LNCaP clone FGC (cell line): ENCODE measurements around the gene ZNF74.
"Not testable (repeated sequence)": the region's sequence is repeated elsewhere in the genome, so short reads cannot be mapped to it uniquely, and the experiment has no call there.

Experiments
- DNase-seq: peaks from one replicate; pipeline ENCODE4 v3.0.0-alpha.2; 2011; ENCODE audit warnings: low read depth
- H3K4me3 ChIP-seq: 2 replicates; pipeline ENCODE4 v1.5.1; 2011; ENCODE audit warnings: mild to moderate bottlenecking, low read depth, low read length, control low read depth
- CTCF ChIP-seq: IDR thresholded peaks from 2 replicates; pipeline ENCODE4 v1.5.1; 2012; ENCODE audit warnings: mild to moderate bottlenecking; ENCODE audit not compliant: control insufficient read depth, insufficient read depth; ENCODE audit errors: extremely low read depth

The ZNF74 gene

DNA sequence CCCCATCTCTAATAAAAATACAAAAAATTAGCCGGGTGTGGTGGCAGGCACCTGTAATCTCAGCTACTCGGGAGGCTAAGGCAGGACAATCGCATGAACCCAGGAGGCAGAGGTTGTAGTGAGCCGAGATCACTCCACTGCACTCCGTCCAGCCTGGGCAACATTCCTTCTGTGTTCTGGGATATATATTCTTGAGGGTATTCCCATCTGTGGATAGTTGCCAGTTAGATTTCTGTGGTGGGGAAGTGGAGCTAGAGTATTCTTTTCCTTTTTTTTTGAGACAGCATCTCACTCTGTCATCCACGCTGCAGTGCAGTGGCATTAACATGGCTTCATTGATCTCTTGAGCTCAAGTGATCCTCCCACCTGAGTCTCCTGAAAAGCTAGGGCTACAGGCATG lies 9.1 kb upstream of the ZNF74 start:
- H3K4me3 ChIP-seq = no peak overlapping the region
- no peak for TF ChIP-seq CTCF
- DNase-seq = no peak

- no peak for DNase-seq
- no peak overlapping the region for H3K4me3 ChIP-seq
- no peak for TF ChIP-seq CTCF
Observed at GRCh38 chr22:20386336-20386735, 7.6 kb upstream of the ZNF74 start.

GRCh38 chr22:20386972-20387371 lies 7.0 kb upstream of the ZNF74 start:
- no peak for DNase-seq
- H3K4me3 ChIP-seq = no peak overlapping the region
- TF ChIP-seq CTCF = no peak

- no peak for DNase-seq
- H3K4me3 ChIP-seq = no peak overlapping the region
- TF ChIP-seq CTCF = no peak
Observed at GRCh38 chr22:20388200-20388599, 5.8 kb upstream of the ZNF74 start.

- no peak for TF ChIP-seq CTCF
- DNase-seq = no peak
- no peak overlapping the region for H3K4me3 ChIP-seq
Observed at GRCh38 chr22:20389288-20389687, 4.7 kb upstream of the ZNF74 start.

- H3K4me3 ChIP-seq = no peak overlapping the region
- no peak for TF ChIP-seq CTCF
- DNase-seq = no peak
Observed at GRCh38 chr22:20390394-20390907, 3.5 kb upstream of the ZNF74 start.

DNA sequence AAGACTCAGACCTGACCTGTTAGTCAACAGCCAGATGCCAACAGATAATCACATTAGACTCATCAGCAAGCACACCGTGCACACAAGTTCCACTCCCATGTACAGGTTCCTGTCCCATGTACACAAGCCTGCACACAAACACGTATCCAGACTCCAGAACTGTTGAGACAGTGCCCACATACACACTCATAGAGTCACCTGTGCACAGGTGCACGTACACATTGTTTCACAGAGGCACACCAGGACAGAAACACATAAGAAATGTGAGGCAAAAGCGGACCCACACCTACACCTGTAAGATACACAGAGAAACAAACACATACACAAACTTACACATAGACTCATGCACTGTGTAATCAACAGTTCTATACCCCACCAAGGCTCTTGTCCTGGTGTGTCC lies 2.7 kb upstream of the ZNF74 start:
- no peak overlapping the region for H3K4me3 ChIP-seq
- TF ChIP-seq CTCF = no peak
- no peak for DNase-seq

DNA sequence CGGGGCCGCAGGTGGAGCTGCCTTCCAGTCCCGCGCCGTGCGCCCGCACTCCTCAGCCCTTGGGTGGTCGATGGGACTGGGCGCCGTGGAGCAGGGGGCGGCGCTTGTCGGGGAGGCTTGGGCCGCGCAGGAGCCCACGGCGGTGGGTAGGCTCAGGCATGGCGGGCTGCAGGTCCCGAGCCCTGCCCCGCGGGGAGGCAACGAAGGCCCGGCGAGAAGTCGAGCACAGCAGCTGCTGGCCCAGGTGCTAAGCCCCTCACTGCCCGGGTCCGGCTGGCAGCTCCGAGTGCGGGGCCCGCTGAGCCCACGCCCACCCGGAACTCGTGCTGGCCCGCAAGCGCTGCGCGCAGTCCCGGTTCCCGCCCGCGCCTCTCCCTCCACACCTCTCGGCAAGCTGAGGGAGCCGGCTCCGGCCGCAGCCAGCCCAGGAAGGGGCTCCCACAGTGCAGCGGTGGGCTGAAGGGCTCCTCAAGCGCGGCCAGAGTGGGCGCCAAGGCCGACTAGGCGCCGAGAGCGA lies 1.5 kb upstream of the ZNF74 start:
- not testable (repeated sequence) for DNase-seq

More for the DNA sequence above, 1.5 kb upstream of the ZNF74 start:
- H3K4me3 ChIP-seq = not testable (repeated sequence)
